ENCODE results near the gene WDR90. TPM values are rescaled to one million over a fixed set of nuclear protein-coding genes. Genes with fewer than 3 reads are reported as not detected.
A peak's percentile ranks its signal among the peaks of the same experiment; 100 is the strongest.

Gene WDR90
- total and polyA plus RNA-seq, 2 of the 13 experiments (the other 11 are each of a cell fraction or from before 2014, with no cell fraction given) = 14.9 to 28.9 TPM

GRCh38 chr16:610513-611381, 38.4 kb upstream of the WDR90 start (continued):
- no peak for TF ChIP-seq KLF6 (CRISPR knock-in tag; IDR thresholded peaks at IDR 0.05)
- no peak for TF ChIP-seq CBX1 (IDR thresholded peaks at IDR 0.05; ENCODE audit: low read depth)
- no peak for TF ChIP-seq ZNF607 (CRISPR knock-in tag; IDR thresholded peaks at IDR 0.05; ENCODE audit: borderline replicate concordance)
- TF ChIP-seq ZNF296 (CRISPR knock-in tag; conservative IDR thresholded peaks at IDR 0.05) = no peak
- no peak for TF ChIP-seq ATF7-NPFF (CRISPR knock-in tag; IDR thresholded peaks at IDR 0.05; ENCODE audit: low read depth)
- no peak for TF ChIP-seq ZNF703 (CRISPR knock-in tag; IDR thresholded peaks at IDR 0.05; ENCODE audit: borderline replicate concordance)
- TF ChIP-seq ZNF407 (CRISPR knock-in tag; IDR thresholded peaks at IDR 0.05; ENCODE audit: not compliant biosample characterization) = no peak
- no peak for TF ChIP-seq ZNF615 (CRISPR knock-in tag; IDR thresholded peaks at IDR 0.05; ENCODE audit: borderline replicate concordance)
- no peak for TF ChIP-seq PHF20 (CRISPR knock-in tag; IDR thresholded peaks at IDR 0.05)
- no peak for TF ChIP-seq E2F1 (CRISPR knock-in tag; IDR thresholded peaks at IDR 0.05)
- TF ChIP-seq IRF9 (CRISPR knock-in tag; IDR thresholded peaks at IDR 0.05; ENCODE audit: borderline replicate concordance) = no peak
- no peak for TF ChIP-seq ZNF512B (CRISPR knock-in tag; IDR thresholded peaks at IDR 0.05; ENCODE audit: borderline replicate concordance)
- no peak for TF ChIP-seq JUN (CRISPR knock-in tag; IDR thresholded peaks at IDR 0.05)
- TF ChIP-seq SNAI1 (CRISPR knock-in tag; IDR thresholded peaks at IDR 0.05; ENCODE audit: borderline replicate concordance) = 0 out of 2 replicates have a peak, but pooled peaks have one; percentile 35
- no peak for TF ChIP-seq NFE2 (CRISPR knock-in tag; IDR thresholded peaks at IDR 0.05)
